OCI-LY3 (cell line): ENCODE results near the gene RORB.

Experiments
- EZH2phosphoT487 ChIP-seq: fragments of 200-600 bp; shearing (Covaris generic); IDR thresholded peaks from 2 replicates; pipeline ENCODE4 v1.6.1; 2018; ENCODE audit warnings: antibody characterized with exemption, mixed run types, low read depth
- TF ChIP-seq, protein P1 (sequence below): fragments of 200-600, 300-600 bp; sonication (generic); IDR thresholded peaks from 2 replicates; pipeline ENCODE4 v1.5.1; 2014; ENCODE audit warnings: antibody characterized with exemption, low read length, low read depth

DNA sequence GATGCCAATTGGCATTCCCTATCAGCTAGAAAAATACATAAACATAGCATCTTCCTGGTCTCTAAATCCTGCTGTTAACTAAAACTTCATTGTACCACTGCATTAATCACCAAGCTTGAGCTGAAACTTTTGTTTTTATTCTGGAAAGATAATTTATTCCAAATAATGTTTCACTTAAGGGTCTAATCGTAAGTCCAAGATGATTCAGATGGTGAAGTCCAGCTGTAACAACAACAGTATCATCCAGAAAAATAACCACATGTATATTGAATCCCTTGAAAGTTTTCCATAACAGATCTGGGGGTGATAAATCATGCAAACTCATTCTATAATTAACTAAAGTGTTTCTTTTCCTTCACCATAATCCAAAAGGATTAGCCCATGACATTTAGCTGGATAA lies 23.9 kb downstream of the RORB start:
- TF ChIP-seq, protein P1, sequence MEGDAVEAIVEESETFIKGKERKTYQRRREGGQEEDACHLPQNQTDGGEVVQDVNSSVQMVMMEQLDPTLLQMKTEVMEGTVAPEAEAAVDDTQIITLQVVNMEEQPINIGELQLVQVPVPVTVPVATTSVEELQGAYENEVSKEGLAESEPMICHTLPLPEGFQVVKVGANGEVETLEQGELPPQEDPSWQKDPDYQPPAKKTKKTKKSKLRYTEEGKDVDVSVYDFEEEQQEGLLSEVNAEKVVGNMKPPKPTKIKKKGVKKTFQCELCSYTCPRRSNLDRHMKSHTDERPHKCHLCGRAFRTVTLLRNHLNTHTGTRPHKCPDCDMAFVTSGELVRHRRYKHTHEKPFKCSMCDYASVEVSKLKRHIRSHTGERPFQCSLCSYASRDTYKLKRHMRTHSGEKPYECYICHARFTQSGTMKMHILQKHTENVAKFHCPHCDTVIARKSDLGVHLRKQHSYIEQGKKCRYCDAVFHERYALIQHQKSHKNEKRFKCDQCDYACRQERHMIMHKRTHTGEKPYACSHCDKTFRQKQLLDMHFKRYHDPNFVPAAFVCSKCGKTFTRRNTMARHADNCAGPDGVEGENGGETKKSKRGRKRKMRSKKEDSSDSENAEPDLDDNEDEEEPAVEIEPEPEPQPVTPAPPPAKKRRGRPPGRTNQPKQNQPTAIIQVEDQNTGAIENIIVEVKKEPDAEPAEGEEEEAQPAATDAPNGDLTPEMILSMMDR, result no peak
- TF ChIP-seq EZH2phosphoT487, result no peak
